K562 (cell line): ENCODE results near the gene PARD3B.

Experiments
- ESRRA ChIP-seq: fragments of 450-650 bp; IDR thresholded peaks from 2 replicates; pipeline ENCODE4 v1.6.1; 2014; ENCODE audit warnings: low read depth, mild to moderate bottlenecking, moderate library complexity, borderline replicate concordance
- GATA2 ChIP-seq: sonication (generic); formaldehyde crosslinking; IDR thresholded peaks from 2 replicates; pipeline ENCODE4 v1.4.0; 2020; ENCODE audit warnings: mild to moderate bottlenecking, missing genetic modification reagents
- MBD1 ChIP-seq: fragments of 250-450 bp; sonication (Bioruptor Pico); IDR thresholded peaks from 2 replicates; pipeline ENCODE4 v1.8.0; 2022; ENCODE audit warnings: inconsistent platforms
- NR2C2 ChIP-seq, 2 experiments: fragments of 200-800 bp in 1 of 2; sonication (Bioruptor generic) in 1 of 2; sonication (generic) in 1 of 2; formaldehyde crosslinking in 1 of 2; IDR thresholded peaks; 2 replicates each; pipeline versions ENCODE4 v1.6.1 to v1.8.0; 2016 to 2022; ENCODE audit warnings: mild to moderate bottlenecking in 1 of 2, missing compliant biosample characterization in 1 of 2, missing genetic modification characterization in 1 of 2, missing genetic modification reagents in 1 of 2
- POLR2A ChIP-seq: fragments of 450-650 bp; conservative IDR thresholded peaks from 2 replicates; pipeline ENCODE4 v1.6.1; 2016
- TCF7L2 ChIP-seq: fragments of 150-350 bp; IDR thresholded peaks from 2 replicates; pipeline ENCODE4 v1.6.1; 2016; ENCODE audit warnings: low read depth, mild to moderate bottlenecking, low read length, moderate library complexity
- USF2 ChIP-seq: sonication (generic); formaldehyde crosslinking; IDR thresholded peaks from 2 replicates; pipeline ENCODE4 v1.5.0; 2020; ENCODE audit warnings: missing genetic modification reagents
- XRCC3 ChIP-seq: fragments of 450-650 bp; IDR thresholded peaks from 2 replicates; pipeline ENCODE4 v1.6.1; 2017; ENCODE audit warnings: mild to moderate bottlenecking, moderate library complexity
- ZBTB33 ChIP-seq: sonication (generic); formaldehyde crosslinking; IDR thresholded peaks from 2 replicates; pipeline ENCODE4 v1.8.1; 2023; ENCODE audit warnings: mild to moderate bottlenecking, missing genetic modification reagents

DNA sequence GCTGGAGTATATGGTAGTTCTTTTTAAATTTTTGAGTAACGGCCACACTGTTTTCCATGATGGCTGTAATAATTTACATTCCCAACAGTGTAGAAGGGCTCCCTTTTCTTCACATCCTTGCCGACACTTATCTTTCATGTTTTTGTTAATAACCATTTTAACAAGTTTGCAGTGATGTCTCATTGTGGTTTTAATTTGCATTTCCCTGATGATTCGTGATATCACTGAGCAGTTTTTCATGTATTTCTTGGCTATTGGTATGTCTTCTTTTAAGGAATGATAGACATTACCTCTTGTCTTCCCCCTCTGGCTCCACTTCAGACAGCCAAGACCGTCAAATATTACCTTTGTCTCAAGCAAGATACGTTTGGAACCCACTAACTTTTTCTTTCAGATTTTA, 765.9 kb downstream of the PARD3B start:
- no peak for TF ChIP-seq ESRRA
- no peak for TF ChIP-seq MBD1 (CRISPR knock-in tag)
- no peak for TF ChIP-seq ZBTB33 (CRISPR knock-in tag)
- TF ChIP-seq TCF7L2 = no peak
- TF ChIP-seq GATA2 (CRISPR knock-in tag) = no peak
- TF ChIP-seq USF2 (CRISPR knock-in tag) = no peak
- TF ChIP-seq POLR2A = no peak
- TF ChIP-seq NR2C2 (CRISPR knock-in tag; IDR thresholded peaks at IDR 0.05) = no peak
- no peak for TF ChIP-seq NR2C2 (tag; IDR thresholded peaks at IDR 0.05)
- no peak for TF ChIP-seq XRCC3
